Measurements from ENCODE around the gene NR2C2AP.

GRCh38 chr19:19227217-19227616, 24.0 kb upstream of the NR2C2AP start:
- TF ChIP-seq POLR2AphosphoS5 (IDR thresholded peaks at IDR 0.05; ENCODE audit: insufficient read depth, low read depth, low read length) (no peak), CTCF (IDR thresholded peaks at IDR 0.05; ENCODE audit: extremely low read depth in 1 of 2, insufficient read depth in 1 of 2, low read depth in 1 of 2, low read length in 2 of 2) (no peak), JUN (IDR thresholded peaks at IDR 0.05; ENCODE audit: borderline replicate concordance, insufficient read depth, insufficient read length, low read depth) (no peak), MAX (IDR thresholded peaks at IDR 0.05; ENCODE audit: insufficient read depth, insufficient read length) (no peak), POLR2A (IDR thresholded peaks at IDR 0.05; ENCODE audit: low read depth, low read length) (no peak), EZH2 (IDR thresholded peaks at IDR 0.05; ENCODE audit: borderline replicate concordance, low read depth, low read length, severe bottlenecking) (no peak), FOS (IDR thresholded peaks at IDR 0.05; ENCODE audit: borderline replicate concordance, insufficient read depth, low read length) (no peak), GATA2 (IDR thresholded peaks at IDR 0.05; ENCODE audit: insufficient read depth, insufficient read length, low read depth, low read length) (no peak), MYC (IDR thresholded peaks at IDR 0.05; ENCODE audit: low read depth, low read length) (no peak)
